Liver (tissue), 9 donors: ENCODE data around the gene TTLL3. TPM values are rescaled to one million over a fixed set of nuclear protein-coding genes. Genes with fewer than 3 reads are reported as not detected.

Source experiments
- DNase-seq: peaks from one replicate; pipeline ENCODE4 v3.0.0-alpha.2; 2017; ENCODE audit warnings: low spot score
- H3K27ac ChIP-seq, 2 donors: one replicate each; pipeline ENCODE4 v1.7.0; 2013; ENCODE audit warnings: inconsistent platforms in 2 of 2, low read length in 2 of 2, control low read depth in 1 of 2, low read depth in 1 of 2, mild to moderate bottlenecking in 1 of 2
- H3K27me3 ChIP-seq, 4 donors: one replicate each; pipeline versions ENCODE4 v1.6.1 to v1.7.0; 2013; ENCODE audit warnings: low read length in 3 of 4, inconsistent platforms in 1 of 4, mild to moderate bottlenecking in 1 of 4, moderate library complexity in 1 of 4; ENCODE audit not compliant: control insufficient read depth in 4 of 4, insufficient read depth in 4 of 4
- H3K36me3 ChIP-seq, 4 donors: one replicate each; pipeline versions ENCODE4 v1.6.1 to v1.7.0; 2013; ENCODE audit warnings: low read length in 3 of 4, mild to moderate bottlenecking in 3 of 4, low read depth in 1 of 4, moderate library complexity in 1 of 4; ENCODE audit not compliant: control insufficient read depth in 4 of 4, insufficient read depth in 3 of 4
- H3K4me1 ChIP-seq, 4 donors: one replicate each; pipeline versions ENCODE4 v1.6.1 to v1.7.0; 2013; ENCODE audit warnings: low read length in 3 of 4, mild to moderate bottlenecking in 3 of 4, moderate library complexity in 1 of 4; ENCODE audit not compliant: control insufficient read depth in 4 of 4, insufficient read depth in 4 of 4
- H3K4me3 ChIP-seq, 3 donors: one replicate each; pipeline versions ENCODE4 v1.6.1 to v1.7.0; 2013; ENCODE audit warnings: low read length in 3 of 3, control low read depth in 1 of 3, low read depth in 1 of 3, mild to moderate bottlenecking in 1 of 3
- H3K9ac ChIP-seq, 2 donors: one replicate each; pipeline ENCODE4 v1.7.0; 2013; ENCODE audit warnings: low read length in 2 of 2, mild to moderate bottlenecking in 2 of 2, moderate library complexity in 2 of 2, control low read depth in 1 of 2, low read depth in 1 of 2
- H3K9me3 ChIP-seq, 4 donors: one replicate each; pipeline versions ENCODE4 v1.6.1 to v1.7.0; 2013; ENCODE audit warnings: low read length in 3 of 4; ENCODE audit not compliant: control insufficient read depth in 4 of 4
- EGR1 ChIP-seq, 2 donors: IDR thresholded peaks; 2 replicates each; pipeline ENCODE4 v1.6.1; 2016 to 2018; ENCODE audit warnings: antibody characterized with exemption in 2 of 2, low read depth in 2 of 2
- FOXA1 ChIP-seq: IDR thresholded peaks from 2 replicates; pipeline ENCODE4 v1.6.1; 2016; ENCODE audit warnings: antibody characterized with exemption
- FOXA2 ChIP-seq: IDR thresholded peaks from 2 replicates; pipeline ENCODE4 v1.6.1; 2016; ENCODE audit warnings: antibody characterized with exemption
- GABPA ChIP-seq, 2 donors: IDR thresholded peaks in 1 of 2; conservative IDR thresholded peaks in 1 of 2; 2 replicates each; pipeline ENCODE4 v1.6.1; 2016; ENCODE audit warnings: antibody characterized with exemption in 2 of 2, mild to moderate bottlenecking in 1 of 2, moderate library complexity in 1 of 2
- HNF4A ChIP-seq, 2 donors: conservative IDR thresholded peaks; 2 replicates each; pipeline ENCODE4 v1.6.1; 2016; ENCODE audit warnings: antibody characterized with exemption in 2 of 2, mild to moderate bottlenecking in 2 of 2
- HNF4G ChIP-seq: IDR thresholded peaks from 2 replicates; pipeline ENCODE4 v1.6.1; 2016; ENCODE audit warnings: antibody characterized with exemption
- JUND ChIP-seq, 2 donors: IDR thresholded peaks; 2 replicates each; pipeline ENCODE4 v1.6.1; 2016; ENCODE audit warnings: antibody characterized with exemption in 2 of 2
- NR2F2 ChIP-seq: IDR thresholded peaks from 2 replicates; pipeline ENCODE4 v1.6.1; 2016; ENCODE audit warnings: antibody characterized with exemption
- RAD21 ChIP-seq, 2 donors: IDR thresholded peaks; 2 replicates each; pipeline ENCODE4 v1.6.1; 2016; ENCODE audit warnings: antibody characterized with exemption in 2 of 2, mild to moderate bottlenecking in 2 of 2
- RXRA ChIP-seq, 2 donors: IDR thresholded peaks; 2 replicates each; pipeline ENCODE4 v1.6.1; 2017 to 2018; ENCODE audit warnings: antibody characterized with exemption in 2 of 2, mild to moderate bottlenecking in 1 of 2
- SP1 ChIP-seq: IDR thresholded peaks from 2 replicates; pipeline ENCODE4 v1.6.1; 2018; ENCODE audit warnings: antibody characterized with exemption, mild to moderate bottlenecking
- TAF1 ChIP-seq: conservative IDR thresholded peaks from 2 replicates; pipeline ENCODE4 v1.6.1; 2016; ENCODE audit warnings: antibody characterized with exemption, mild to moderate bottlenecking
- YY1 ChIP-seq: IDR thresholded peaks from 2 replicates; pipeline ENCODE4 v1.6.1; 2016; ENCODE audit warnings: antibody characterized with exemption, mild to moderate bottlenecking
- WGBS: extraction: QIAGEN DNeasy Blood & Tissue Kit; methylation state at CpG from one replicate; pipeline ENCODE4 v1.1.7; 2013; 5-methylcytosine and 5-hydroxymethylcytosine counted together
- polyA plus RNA-seq, 2 donors: library from polyadenylated mRNA; stranded (reverse) in 1 of 2; unstranded in 1 of 2; fragments of 200-250 nt in 1 of 2; fragments of >200 nt in 1 of 2; fragmentation: Nextera tagmentation in 1 of 2; extraction: Ambion mirVana in 1 of 2; gene quantifications; one replicate each; pipeline versions ENCODE4 v1.2.1 to v1.2.3, GENCODE V29; 2013 to 2015
- total RNA-seq, 2 donors: library from RNA; depleted of rRNA; stranded (reverse); fragments of >200 nt; gene quantifications; one replicate each; pipeline ENCODE4 v1.2.3, GENCODE V29; 2014
- TF ChIP-seq, protein P1 (sequence below): IDR thresholded peaks from 2 replicates; pipeline ENCODE4 v1.6.1; 2016; ENCODE audit warnings: antibody characterized with exemption, mild to moderate bottlenecking
- TF ChIP-seq, protein P2 (sequence below): IDR thresholded peaks from 2 replicates; pipeline ENCODE4 v1.6.1; 2016; ENCODE audit warnings: antibody characterized with exemption
- TF ChIP-seq, protein P3 (sequence below): fragments of 150-350 bp; IDR thresholded peaks from 2 replicates; pipeline ENCODE4 v1.5.1; 2017; ENCODE audit warnings: improper control_type of control experiment, low read depth, low read length; ENCODE audit not compliant: missing input control
- TF ChIP-seq, protein P4 (sequence below): IDR thresholded peaks from 2 replicates; pipeline ENCODE4 v1.6.1; 2016; ENCODE audit warnings: antibody characterized with exemption
- TF ChIP-seq, protein P5 (sequence below): IDR thresholded peaks from 2 replicates; pipeline ENCODE4 v1.6.1; 2016; ENCODE audit warnings: antibody characterized with exemption
- donor health status: healthy.
- donor health status: healthy.
- donor health status: healthy.
- donor health status: healthy.
- donor health status: healthy.

The TTLL3 gene
- total and polyA plus RNA-seq, 4 donors: 2.8 to 19.6 (median 6.5) TPM

DNA sequence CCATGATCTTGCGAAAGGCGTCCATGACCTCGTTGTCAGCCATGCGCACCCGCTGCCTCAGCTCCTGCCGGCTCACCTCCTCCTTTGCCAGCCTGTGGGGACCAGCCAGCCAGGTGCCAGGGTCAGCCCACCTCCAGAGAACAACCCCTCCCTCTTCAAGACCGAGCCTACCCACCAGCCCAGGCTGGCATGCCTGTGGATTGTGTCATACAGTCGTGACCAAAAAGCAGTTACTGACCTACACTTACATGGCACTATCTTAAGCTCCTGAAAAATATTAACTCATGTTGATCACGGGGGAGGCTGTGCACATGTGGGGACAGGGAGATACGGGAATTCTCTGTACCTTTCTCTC lies 29.6 kb upstream of the TTLL3 start:
- Histone ChIP-seq H3K4me3 (no peak overlapping the region), H3K27ac (peak overlapping the region; percentile 79 to 83), H3K36me3 (peaks cover 0 to 16% (median 13%) of the 10 kb centered on the region in 4 donors), H3K4me1 (peaks cover 6 to 34% (median 18%) of the 10 kb centered on the region in 4 donors), H3K9ac (no peak overlapping the region), H3K9me3 (no peaks in the 10 kb centered on the region), H3K27me3 (no peaks in the 10 kb centered on the region)
- TF ChIP-seq EGR1 (IDR thresholded peaks at IDR 0.05; ENCODE audit: low read depth in 2 of 2) (no peak), FOXA2 (no peak), HNF4A (conservative IDR thresholded peaks at IDR 0.05) (peak in 1 of 2 donors; percentile 46), YY1 (no peak), JUND (IDR thresholded peaks at IDR 0.05) (peak in 1 of 2 donors; percentile 20), RAD21 (IDR thresholded peaks at IDR 0.05) (no peak), GABPA (IDR thresholded peaks at IDR 0.05 in 1 of 2, conservative IDR thresholded peaks at IDR 0.05 in 1 of 2) (peak in 1 of 2 donors; percentile 16), TAF1 (no peak), HNF4G (no peak), RXRA (IDR thresholded peaks at IDR 0.05) (peak in 1 of 2 donors; percentile 42), SP1 (peak; percentile 18), FOXA1 (no peak), NR2F2 (no peak)
- TF ChIP-seq, protein P1, sequence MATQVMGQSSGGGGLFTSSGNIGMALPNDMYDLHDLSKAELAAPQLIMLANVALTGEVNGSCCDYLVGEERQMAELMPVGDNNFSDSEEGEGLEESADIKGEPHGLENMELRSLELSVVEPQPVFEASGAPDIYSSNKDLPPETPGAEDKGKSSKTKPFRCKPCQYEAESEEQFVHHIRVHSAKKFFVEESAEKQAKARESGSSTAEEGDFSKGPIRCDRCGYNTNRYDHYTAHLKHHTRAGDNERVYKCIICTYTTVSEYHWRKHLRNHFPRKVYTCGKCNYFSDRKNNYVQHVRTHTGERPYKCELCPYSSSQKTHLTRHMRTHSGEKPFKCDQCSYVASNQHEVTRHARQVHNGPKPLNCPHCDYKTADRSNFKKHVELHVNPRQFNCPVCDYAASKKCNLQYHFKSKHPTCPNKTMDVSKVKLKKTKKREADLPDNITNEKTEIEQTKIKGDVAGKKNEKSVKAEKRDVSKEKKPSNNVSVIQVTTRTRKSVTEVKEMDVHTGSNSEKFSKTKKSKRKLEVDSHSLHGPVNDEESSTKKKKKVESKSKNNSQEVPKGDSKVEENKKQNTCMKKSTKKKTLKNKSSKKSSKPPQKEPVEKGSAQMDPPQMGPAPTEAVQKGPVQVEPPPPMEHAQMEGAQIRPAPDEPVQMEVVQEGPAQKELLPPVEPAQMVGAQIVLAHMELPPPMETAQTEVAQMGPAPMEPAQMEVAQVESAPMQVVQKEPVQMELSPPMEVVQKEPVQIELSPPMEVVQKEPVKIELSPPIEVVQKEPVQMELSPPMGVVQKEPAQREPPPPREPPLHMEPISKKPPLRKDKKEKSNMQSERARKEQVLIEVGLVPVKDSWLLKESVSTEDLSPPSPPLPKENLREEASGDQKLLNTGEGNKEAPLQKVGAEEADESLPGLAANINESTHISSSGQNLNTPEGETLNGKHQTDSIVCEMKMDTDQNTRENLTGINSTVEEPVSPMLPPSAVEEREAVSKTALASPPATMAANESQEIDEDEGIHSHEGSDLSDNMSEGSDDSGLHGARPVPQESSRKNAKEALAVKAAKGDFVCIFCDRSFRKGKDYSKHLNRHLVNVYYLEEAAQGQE: no peak
- TF ChIP-seq, protein P2, sequence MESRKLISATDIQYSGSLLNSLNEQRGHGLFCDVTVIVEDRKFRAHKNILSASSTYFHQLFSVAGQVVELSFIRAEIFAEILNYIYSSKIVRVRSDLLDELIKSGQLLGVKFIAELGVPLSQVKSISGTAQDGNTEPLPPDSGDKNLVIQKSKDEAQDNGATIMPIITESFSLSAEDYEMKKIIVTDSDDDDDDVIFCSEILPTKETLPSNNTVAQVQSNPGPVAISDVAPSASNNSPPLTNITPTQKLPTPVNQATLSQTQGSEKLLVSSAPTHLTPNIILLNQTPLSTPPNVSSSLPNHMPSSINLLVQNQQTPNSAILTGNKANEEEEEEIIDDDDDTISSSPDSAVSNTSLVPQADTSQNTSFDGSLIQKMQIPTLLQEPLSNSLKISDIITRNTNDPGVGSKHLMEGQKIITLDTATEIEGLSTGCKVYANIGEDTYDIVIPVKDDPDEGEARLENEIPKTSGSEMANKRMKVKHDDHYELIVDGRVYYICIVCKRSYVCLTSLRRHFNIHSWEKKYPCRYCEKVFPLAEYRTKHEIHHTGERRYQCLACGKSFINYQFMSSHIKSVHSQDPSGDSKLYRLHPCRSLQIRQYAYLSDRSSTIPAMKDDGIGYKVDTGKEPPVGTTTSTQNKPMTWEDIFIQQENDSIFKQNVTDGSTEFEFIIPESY: no peak
- TF ChIP-seq, protein P3, sequence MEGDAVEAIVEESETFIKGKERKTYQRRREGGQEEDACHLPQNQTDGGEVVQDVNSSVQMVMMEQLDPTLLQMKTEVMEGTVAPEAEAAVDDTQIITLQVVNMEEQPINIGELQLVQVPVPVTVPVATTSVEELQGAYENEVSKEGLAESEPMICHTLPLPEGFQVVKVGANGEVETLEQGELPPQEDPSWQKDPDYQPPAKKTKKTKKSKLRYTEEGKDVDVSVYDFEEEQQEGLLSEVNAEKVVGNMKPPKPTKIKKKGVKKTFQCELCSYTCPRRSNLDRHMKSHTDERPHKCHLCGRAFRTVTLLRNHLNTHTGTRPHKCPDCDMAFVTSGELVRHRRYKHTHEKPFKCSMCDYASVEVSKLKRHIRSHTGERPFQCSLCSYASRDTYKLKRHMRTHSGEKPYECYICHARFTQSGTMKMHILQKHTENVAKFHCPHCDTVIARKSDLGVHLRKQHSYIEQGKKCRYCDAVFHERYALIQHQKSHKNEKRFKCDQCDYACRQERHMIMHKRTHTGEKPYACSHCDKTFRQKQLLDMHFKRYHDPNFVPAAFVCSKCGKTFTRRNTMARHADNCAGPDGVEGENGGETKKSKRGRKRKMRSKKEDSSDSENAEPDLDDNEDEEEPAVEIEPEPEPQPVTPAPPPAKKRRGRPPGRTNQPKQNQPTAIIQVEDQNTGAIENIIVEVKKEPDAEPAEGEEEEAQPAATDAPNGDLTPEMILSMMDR: no peak
- TF ChIP-seq, protein P4, sequence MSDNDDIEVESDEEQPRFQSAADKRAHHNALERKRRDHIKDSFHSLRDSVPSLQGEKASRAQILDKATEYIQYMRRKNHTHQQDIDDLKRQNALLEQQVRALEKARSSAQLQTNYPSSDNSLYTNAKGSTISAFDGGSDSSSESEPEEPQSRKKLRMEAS: no peak
- TF ChIP-seq, protein P5, sequence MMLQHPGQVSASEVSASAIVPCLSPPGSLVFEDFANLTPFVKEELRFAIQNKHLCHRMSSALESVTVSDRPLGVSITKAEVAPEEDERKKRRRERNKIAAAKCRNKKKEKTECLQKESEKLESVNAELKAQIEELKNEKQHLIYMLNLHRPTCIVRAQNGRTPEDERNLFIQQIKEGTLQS: no peak
- no peak for DNase-seq
- WGBS: 63% methylated on average over 10 of the region's 10 CpGs
